ENCODE measurements around the gene FGGY.

DNA sequence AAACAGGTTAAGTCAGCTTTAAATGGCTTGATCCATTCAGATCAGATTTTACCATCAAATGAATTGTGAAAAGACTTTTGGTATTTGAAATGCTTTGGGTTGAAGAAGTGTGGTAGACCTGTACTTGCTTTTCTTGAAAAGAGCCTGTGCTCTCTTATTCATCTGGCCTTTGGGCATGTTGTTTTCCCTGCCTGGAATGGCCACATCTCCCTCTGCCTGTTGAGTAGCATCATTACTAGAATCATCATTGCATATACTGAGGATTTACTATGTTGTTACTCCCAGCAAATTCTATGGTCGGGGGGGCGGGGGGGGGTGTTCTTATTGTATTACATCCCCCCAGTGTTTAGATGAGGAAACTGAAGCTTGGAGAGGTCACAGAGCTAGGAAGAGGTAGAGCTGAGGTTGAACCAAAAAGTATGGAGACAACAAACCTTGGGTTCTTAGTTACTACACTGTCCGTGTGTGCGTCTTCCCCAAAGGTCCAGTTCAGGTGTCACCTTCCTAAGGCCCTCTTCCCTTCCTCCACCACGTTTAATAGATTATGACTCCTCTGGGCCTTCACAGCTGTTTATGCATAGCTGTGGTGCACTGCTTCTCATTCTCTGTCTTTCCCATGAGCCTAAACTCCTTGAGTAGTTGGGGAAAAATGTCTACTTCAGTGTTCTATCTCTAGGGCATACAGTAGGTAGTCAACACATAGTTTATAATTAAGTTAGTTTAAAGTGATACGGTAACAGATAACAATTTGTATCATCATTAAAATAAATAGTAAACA is 271.5 kb downstream of the FGGY start:
- TF ChIP-seq EZH2phosphoT487 (conservative IDR thresholded peaks at IDR 0.05; ENCODE audit: low read length) = no peak
- TF ChIP-seq, protein P1, sequence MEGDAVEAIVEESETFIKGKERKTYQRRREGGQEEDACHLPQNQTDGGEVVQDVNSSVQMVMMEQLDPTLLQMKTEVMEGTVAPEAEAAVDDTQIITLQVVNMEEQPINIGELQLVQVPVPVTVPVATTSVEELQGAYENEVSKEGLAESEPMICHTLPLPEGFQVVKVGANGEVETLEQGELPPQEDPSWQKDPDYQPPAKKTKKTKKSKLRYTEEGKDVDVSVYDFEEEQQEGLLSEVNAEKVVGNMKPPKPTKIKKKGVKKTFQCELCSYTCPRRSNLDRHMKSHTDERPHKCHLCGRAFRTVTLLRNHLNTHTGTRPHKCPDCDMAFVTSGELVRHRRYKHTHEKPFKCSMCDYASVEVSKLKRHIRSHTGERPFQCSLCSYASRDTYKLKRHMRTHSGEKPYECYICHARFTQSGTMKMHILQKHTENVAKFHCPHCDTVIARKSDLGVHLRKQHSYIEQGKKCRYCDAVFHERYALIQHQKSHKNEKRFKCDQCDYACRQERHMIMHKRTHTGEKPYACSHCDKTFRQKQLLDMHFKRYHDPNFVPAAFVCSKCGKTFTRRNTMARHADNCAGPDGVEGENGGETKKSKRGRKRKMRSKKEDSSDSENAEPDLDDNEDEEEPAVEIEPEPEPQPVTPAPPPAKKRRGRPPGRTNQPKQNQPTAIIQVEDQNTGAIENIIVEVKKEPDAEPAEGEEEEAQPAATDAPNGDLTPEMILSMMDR (IDR thresholded peaks at IDR 0.05; ENCODE audit: insufficient read depth, low read length, poor library complexity, severe bottlenecking) = no peak
